HG03432 (cell line): ENCODE measurements around the gene MYT1.
"Not testable (repeated sequence)": the region's sequence is repeated elsewhere in the genome, so short reads cannot be mapped to it uniquely, and the experiment has no call there.

Experiments used
- ATAC-seq: cut with Tn5 transposase; IDR thresholded peaks from one replicate; pipeline ENCODE4 v1.9.1; 2021; ENCODE audit warnings: mild to moderate bottlenecking, moderate library complexity; ENCODE audit not compliant: unreplicated experiment

Gene MYT1

GRCh38 chr20:64228751-64229506 is 64.7 kb downstream of the MYT1 start:
- no peak for ATAC-seq

- ATAC-seq = no peak
Observed at GRCh38 chr20:64229507-64230061, 65.3 kb downstream of the MYT1 start.

GRCh38 chr20:64230461-64231145 is 66.4 kb downstream of the MYT1 start:
- no peak for ATAC-seq

GRCh38 chr20:64231621-64232550 is 67.6 kb downstream of the MYT1 start:
- ATAC-seq = no peak

GRCh38 chr20:64232794-64233193 is 68.5 kb downstream of the MYT1 start:
- no peak for ATAC-seq

- no peak for ATAC-seq
Observed at GRCh38 chr20:64233725-64234124, 69.5 kb downstream of the MYT1 start.

GRCh38 chr20:64234291-64234791 is 70.1 kb downstream of the MYT1 start:
- ATAC-seq = no peak

- ATAC-seq = not testable (repeated sequence)
Observed at GRCh38 chr20:64234921-64235565, 70.8 kb downstream of the MYT1 start.

GRCh38 chr20:64236137-64237088 is 72.2 kb downstream of the MYT1 start:
- no peak for ATAC-seq

GRCh38 chr20:64237316-64237715 is 73.1 kb downstream of the MYT1 start:
- no peak for ATAC-seq

- ATAC-seq = no peak
Observed at GRCh38 chr20:64238115-64238825, 74.0 kb downstream of the MYT1 start.

- ATAC-seq = no peak
Observed at GRCh38 chr20:64238851-64239387, 74.7 kb downstream of the MYT1 start.

- no peak for ATAC-seq
Observed at GRCh38 chr20:64239449-64240242, 75.4 kb downstream of the MYT1 start.

GRCh38 chr20:64240243-64241015 is 76.2 kb downstream of the MYT1 start:
- no peak for ATAC-seq

- ATAC-seq = no peak
Observed at GRCh38 chr20:64241061-64241460, 76.8 kb downstream of the MYT1 start.

GRCh38 chr20:64242003-64242796 is 77.9 kb downstream of the MYT1 start:
- ATAC-seq = no peak
